A204.1 (cell line): ENCODE data around the gene CD52.

ENCODE experiments used
- FAIRE-seq: peaks from 2 replicates; lab custom pipeline; 2012; peaks lifted over from hg19 to GRCh38; lab: Jason Lieb, UNC

The CD52 gene

GRCh38 chr1:26335774-26336476 lies 18.2 kb downstream of the CD52 start:
- no peak for FAIRE-seq

GRCh38 chr1:26336477-26337205 lies 18.9 kb downstream of the CD52 start:
- no peak for FAIRE-seq

- no peak for FAIRE-seq
These were observed 19.4 kb downstream of the CD52 start for GRCh38 chr1:26337206-26337535.

- FAIRE-seq = no peak
These were observed 19.9 kb downstream of the CD52 start for GRCh38 chr1:26337625-26338024.

GRCh38 chr1:26338670-26339069 lies 20.9 kb downstream of the CD52 start:
- no peak for FAIRE-seq

- FAIRE-seq = no peak
These were observed 22.3 kb downstream of the CD52 start for GRCh38 chr1:26340047-26340481.

GRCh38 chr1:26344147-26344920 lies 26.6 kb downstream of the CD52 start:
- FAIRE-seq = no peak

- no peak for FAIRE-seq
These were observed 28.0 kb downstream of the CD52 start for GRCh38 chr1:26345718-26346117.

- FAIRE-seq = no peak
These were observed 28.7 kb downstream of the CD52 start for GRCh38 chr1:26346274-26347033.

- FAIRE-seq = no peak
These were observed 31.6 kb downstream of the CD52 start for GRCh38 chr1:26349188-26349876.

GRCh38 chr1:26349877-26350244 lies 32.1 kb downstream of the CD52 start:
- no peak for FAIRE-seq

GRCh38 chr1:26350343-26350700 lies 32.6 kb downstream of the CD52 start:
- no peak for FAIRE-seq

GRCh38 chr1:26350701-26351589 lies 33.2 kb downstream of the CD52 start:
- no peak for FAIRE-seq

- FAIRE-seq = no peak
These were observed 34.0 kb downstream of the CD52 start for GRCh38 chr1:26351590-26352337.

GRCh38 chr1:26352338-26352679 lies 34.6 kb downstream of the CD52 start:
- FAIRE-seq = no peak

- no peak for FAIRE-seq
These were observed 35.6 kb downstream of the CD52 start for GRCh38 chr1:26353210-26353859.

GRCh38 chr1:26353976-26354820 lies 36.4 kb downstream of the CD52 start, which contains the start of gene CRYBG2:
TSS of gene CRYBG2 (minus strand) at chr1:26354130. CDS start at chr1:26346657, 7,473 bp downstream.
- no peak for FAIRE-seq

- FAIRE-seq = no peak
These were observed 37.2 kb downstream of the CD52 start for GRCh38 chr1:26354972-26355371.

GRCh38 chr1:26356106-26356505 lies 38.3 kb downstream of the CD52 start:
- FAIRE-seq = no peak
